Loucy (cell line): Measurements from ENCODE around the gene BBX.
"Not testable (repeated sequence)": the region's sequence is repeated elsewhere in the genome, so short reads cannot be mapped to it uniquely, and the experiment has no call there.

Source experiments
- H2AFZ ChIP-seq: fragments of 200-600 bp; sonication (generic); 2 replicates; pipeline ENCODE4 v1.6.0; 2016; ENCODE audit warnings: antibody characterized with exemption, mild to moderate bottlenecking, low read length, moderate library complexity
- H3F3A ChIP-seq: fragments of 200-600 bp; 2 replicates; pipeline ENCODE4 v1.6.0; 2016; ENCODE audit warnings: antibody characterized with exemption, low read depth, mild to moderate bottlenecking
- H3K27me3 ChIP-seq: fragments of 200-600 bp; sonication (generic); 2 replicates; pipeline ENCODE4 v1.6.1; 2014; ENCODE audit warnings: low read length, mild to moderate bottlenecking; ENCODE audit not compliant: insufficient read depth, poor library complexity, severe bottlenecking
- H3K36me3 ChIP-seq: fragments of 200-600 bp; sonication (generic); 2 replicates; pipeline ENCODE4 v1.6.1; 2016; ENCODE audit warnings: low read length; ENCODE audit not compliant: insufficient read depth
- H3K4me1 ChIP-seq: fragments of 200-600 bp; sonication (generic); 2 replicates; pipeline ENCODE4 v1.5.1; 2014; ENCODE audit warnings: low read length, mild to moderate bottlenecking; ENCODE audit not compliant: insufficient read depth, poor library complexity, severe bottlenecking
- H3K4me2 ChIP-seq: fragments of 200-600 bp; sonication (generic); 2 replicates; pipeline ENCODE4 v1.6.0; 2014; ENCODE audit warnings: antibody characterized with exemption, low read length, low read depth, mild to moderate bottlenecking; ENCODE audit not compliant: poor library complexity, severe bottlenecking
- H3K4me3 ChIP-seq: fragments of 200-600 bp; sonication (generic); 2 replicates; pipeline ENCODE4 v1.5.1; 2014; ENCODE audit warnings: low read length, mild to moderate bottlenecking, mixed read lengths; ENCODE audit not compliant: poor library complexity, severe bottlenecking
- H3K79me2 ChIP-seq: fragments of 200-600 bp; sonication (generic); 2 replicates; pipeline ENCODE4 v1.6.1; 2014; ENCODE audit warnings: low read length; ENCODE audit not compliant: insufficient read depth
- H3K9ac ChIP-seq: fragments of 200-600 bp; sonication (generic); 2 replicates; pipeline ENCODE4 v1.6.0; 2014; ENCODE audit warnings: mild to moderate bottlenecking, low read depth, low read length, moderate library complexity; ENCODE audit not compliant: poor library complexity, severe bottlenecking
- H3K9me2 ChIP-seq: fragments of 200-600 bp; sonication (generic); replicated peaks from 2 replicates; pipeline ENCODE4 v1.6.1; 2016; ENCODE audit warnings: low read depth, low read length, mixed read lengths
- H3K9me3 ChIP-seq: fragments of 200-600 bp; sonication (generic); 2 replicates; pipeline ENCODE4 v1.6.1; 2014; ENCODE audit warnings: mild to moderate bottlenecking, antibody characterized with exemption, low read length, low read depth; ENCODE audit not compliant: insufficient read depth
- H4K20me1 ChIP-seq: fragments of 200-600 bp; sonication (generic); 2 replicates; pipeline ENCODE4 v1.6.0; 2014; ENCODE audit warnings: antibody characterized with exemption, low read length, mild to moderate bottlenecking; ENCODE audit not compliant: insufficient read depth, poor library complexity, severe bottlenecking
- EZH2phosphoT487 ChIP-seq: fragments of 200-600 bp; IDR thresholded peaks from 2 replicates; pipeline ENCODE4 v1.6.1; 2018; ENCODE audit warnings: antibody characterized with exemption, mild to moderate bottlenecking, moderate library complexity, borderline replicate concordance
- TF ChIP-seq, protein P1 (sequence below): fragments of 200-600 bp; sonication (generic); conservative IDR thresholded peaks from 2 replicates; pipeline ENCODE4 v1.5.1; 2014; ENCODE audit warnings: mild to moderate bottlenecking, antibody characterized with exemption, low read length

BBX gene

DNA sequence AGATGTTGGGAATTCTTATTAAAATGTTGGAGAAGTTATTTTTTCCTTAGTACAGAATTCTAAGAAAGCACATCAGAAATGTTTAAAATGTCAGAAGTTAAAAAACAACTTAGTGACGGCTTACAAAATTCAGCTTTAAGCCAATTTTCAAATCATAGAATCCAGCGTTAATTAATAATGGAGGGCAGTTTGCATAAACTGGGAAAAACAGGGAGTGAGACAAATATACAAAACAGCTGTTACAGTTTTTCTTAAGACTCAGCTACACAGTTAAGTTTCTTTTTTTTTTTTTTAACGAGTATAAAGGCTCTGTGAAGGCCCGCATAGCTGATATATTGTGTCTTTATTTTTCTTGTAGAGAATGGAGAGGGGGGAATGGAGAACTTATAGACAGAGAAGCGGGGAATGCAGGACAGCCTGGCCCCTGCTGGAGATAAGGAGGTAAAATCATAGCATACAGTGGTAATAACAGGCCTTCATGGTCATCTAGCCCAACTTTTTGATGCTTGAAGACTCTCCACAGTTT, 164.4 kb downstream of the BBX start:
- H3K4me2 ChIP-seq = no peak overlapping the region
- no peaks in the 10 kb centered on the region for H3K9me2 ChIP-seq
- H3F3A ChIP-seq = peaks cover 4% of the 10 kb centered on the region; the same call in 1 of the 2 replicates
- TF ChIP-seq, protein P1, sequence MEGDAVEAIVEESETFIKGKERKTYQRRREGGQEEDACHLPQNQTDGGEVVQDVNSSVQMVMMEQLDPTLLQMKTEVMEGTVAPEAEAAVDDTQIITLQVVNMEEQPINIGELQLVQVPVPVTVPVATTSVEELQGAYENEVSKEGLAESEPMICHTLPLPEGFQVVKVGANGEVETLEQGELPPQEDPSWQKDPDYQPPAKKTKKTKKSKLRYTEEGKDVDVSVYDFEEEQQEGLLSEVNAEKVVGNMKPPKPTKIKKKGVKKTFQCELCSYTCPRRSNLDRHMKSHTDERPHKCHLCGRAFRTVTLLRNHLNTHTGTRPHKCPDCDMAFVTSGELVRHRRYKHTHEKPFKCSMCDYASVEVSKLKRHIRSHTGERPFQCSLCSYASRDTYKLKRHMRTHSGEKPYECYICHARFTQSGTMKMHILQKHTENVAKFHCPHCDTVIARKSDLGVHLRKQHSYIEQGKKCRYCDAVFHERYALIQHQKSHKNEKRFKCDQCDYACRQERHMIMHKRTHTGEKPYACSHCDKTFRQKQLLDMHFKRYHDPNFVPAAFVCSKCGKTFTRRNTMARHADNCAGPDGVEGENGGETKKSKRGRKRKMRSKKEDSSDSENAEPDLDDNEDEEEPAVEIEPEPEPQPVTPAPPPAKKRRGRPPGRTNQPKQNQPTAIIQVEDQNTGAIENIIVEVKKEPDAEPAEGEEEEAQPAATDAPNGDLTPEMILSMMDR = no peak
- TF ChIP-seq EZH2phosphoT487 = no peak
- H4K20me1 ChIP-seq = peaks cover 15% of the 10 kb centered on the region
- H3K9ac ChIP-seq = no peak overlapping the region
- no peak overlapping the region for H2AFZ ChIP-seq
- H3K36me3 ChIP-seq = no peaks in the 10 kb centered on the region
- H3K27me3 ChIP-seq = no peaks in the 10 kb centered on the region
- peaks cover 35% of the 10 kb centered on the region for H3K79me2 ChIP-seq
- H3K9me3 ChIP-seq = no peaks in the 10 kb centered on the region
- peaks cover 30% of the 10 kb centered on the region for H3K4me1 ChIP-seq
- H3K4me3 ChIP-seq = no peak overlapping the region

- Histone ChIP-seq H3K4me3 (no peak overlapping the region), H3K79me2 (peaks cover 27% of the 10 kb centered on the region), H2AFZ (no peak overlapping the region), H3K36me3 (no peaks in the 10 kb centered on the region), H3K4me2 (no peak overlapping the region), H4K20me1 (peaks cover 9% of the 10 kb centered on the region), H3K27me3 (no peaks in the 10 kb centered on the region), H3K9ac (no peak overlapping the region), H3K4me1 (peaks cover 15% of the 10 kb centered on the region), H3F3A (peaks cover 4% of the 10 kb centered on the region; the same call in 1 of the 2 replicates), H3K9me2 (no peaks in the 10 kb centered on the region), H3K9me3 (no peaks in the 10 kb centered on the region)
- TF ChIP-seq, protein P1 = no peak
- TF ChIP-seq EZH2phosphoT487 = no peak
Measured at GRCh38 chr3:107689355-107689754, 166.6 kb downstream of the BBX start.

GRCh38 chr3:107690522-107691138, 167.9 kb downstream of the BBX start:
- Histone ChIP-seq H3K36me3 (no peaks in the 10 kb centered on the region), H3K79me2 (peaks cover 27% of the 10 kb centered on the region), H2AFZ (no peak overlapping the region), H3K4me3 (no peak overlapping the region), H3K4me1 (peaks cover 2% of the 10 kb centered on the region), H3K9me2 (no peaks in the 10 kb centered on the region), H3F3A (peaks cover 4% of the 10 kb centered on the region; the same call in 1 of the 2 replicates), H3K27me3 (no peaks in the 10 kb centered on the region), H3K9me3 (no peaks in the 10 kb centered on the region), H3K9ac (no peak overlapping the region), H4K20me1 (peaks cover 6% of the 10 kb centered on the region), H3K4me2 (no peak overlapping the region)
- TF ChIP-seq, protein P1 = peak; percentile 75
- TF ChIP-seq EZH2phosphoT487 = no peak

- H4K20me1 ChIP-seq, H3K4me2 ChIP-seq, H3K9me3 ChIP-seq, H3K36me3 ChIP-seq, H3K4me1 ChIP-seq, H3K27me3 ChIP-seq, H3K9me2 ChIP-seq, H3K9ac ChIP-seq, H3K4me3 ChIP-seq, H3F3A ChIP-seq, H2AFZ ChIP-seq: not testable (repeated sequence)
- H3K79me2 ChIP-seq = peaks cover 18% of the 10 kb centered on the region
Measured at GRCh38 chr3:107691984-107692383, 169.2 kb downstream of the BBX start.

- not testable (repeated sequence) for H3K27me3 ChIP-seq, H4K20me1 ChIP-seq, H3F3A ChIP-seq, H3K36me3 ChIP-seq, H3K9ac ChIP-seq, H2AFZ ChIP-seq, H3K4me2 ChIP-seq, H3K4me1 ChIP-seq, H3K9me2 ChIP-seq, H3K9me3 ChIP-seq, H3K4me3 ChIP-seq
- peaks cover 23% of the 10 kb centered on the region; the same call in 1 of the 2 replicates for H3K79me2 ChIP-seq
Measured at GRCh38 chr3:107697348-107697747, 174.6 kb downstream of the BBX start.
